Fibroblast of villous mesenchyme (primary cell): Measurements from ENCODE around the gene YIPF4. TPM values are rescaled to one million over a fixed set of nuclear protein-coding genes. Genes with fewer than 3 reads are reported as not detected.
"Not testable (repeated sequence)": the region's sequence is repeated elsewhere in the genome, so short reads cannot be mapped to it uniquely, and the experiment has no call there.

Experiments
- DNase-seq: peaks from one replicate; pipeline ENCODE4 v3.0.0-alpha.2; 2010; ENCODE audit warnings: low read depth
- H3K4me3 ChIP-seq: 2 replicates; pipeline ENCODE4 v1.5.1; 2011; ENCODE audit warnings: low read depth, mild to moderate bottlenecking, low read length
- total RNA-seq: library from RNA; depleted of rRNA; stranded (reverse); fragments of >200 nt; gene quantifications from 2 replicates; pipeline ENCODE4 v1.2.3, GENCODE V29; 2012
- TF ChIP-seq, protein P1 (sequence below): IDR thresholded peaks from 2 replicates; pipeline ENCODE4 v1.5.1; 2012; ENCODE audit warnings: low read depth, mild to moderate bottlenecking, low read length; ENCODE audit not compliant: insufficient read depth

Gene YIPF4
- total RNA-seq, 1 donor = 16.8 TPM

DNA sequence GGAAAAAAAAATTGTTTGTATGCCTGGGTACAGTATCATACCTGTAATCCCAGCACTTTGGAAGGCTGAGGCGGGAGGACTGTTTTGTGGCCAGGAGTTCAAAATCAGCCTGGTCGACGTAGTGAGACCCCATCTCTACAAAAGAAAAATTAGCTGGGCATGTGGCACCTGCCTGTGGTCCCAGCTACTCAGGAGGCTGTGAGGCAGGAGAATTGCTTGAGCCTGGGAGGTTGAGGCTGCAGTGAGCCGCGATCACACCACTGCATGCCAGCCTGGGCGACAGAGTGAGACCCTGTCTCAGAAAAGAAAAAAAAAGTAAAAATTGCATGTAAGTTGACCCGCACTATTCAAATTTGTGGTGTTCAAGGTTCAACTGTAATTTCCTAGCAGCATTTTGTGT lies 32.9 kb downstream of the YIPF4 start:
- TF ChIP-seq, protein P1, sequence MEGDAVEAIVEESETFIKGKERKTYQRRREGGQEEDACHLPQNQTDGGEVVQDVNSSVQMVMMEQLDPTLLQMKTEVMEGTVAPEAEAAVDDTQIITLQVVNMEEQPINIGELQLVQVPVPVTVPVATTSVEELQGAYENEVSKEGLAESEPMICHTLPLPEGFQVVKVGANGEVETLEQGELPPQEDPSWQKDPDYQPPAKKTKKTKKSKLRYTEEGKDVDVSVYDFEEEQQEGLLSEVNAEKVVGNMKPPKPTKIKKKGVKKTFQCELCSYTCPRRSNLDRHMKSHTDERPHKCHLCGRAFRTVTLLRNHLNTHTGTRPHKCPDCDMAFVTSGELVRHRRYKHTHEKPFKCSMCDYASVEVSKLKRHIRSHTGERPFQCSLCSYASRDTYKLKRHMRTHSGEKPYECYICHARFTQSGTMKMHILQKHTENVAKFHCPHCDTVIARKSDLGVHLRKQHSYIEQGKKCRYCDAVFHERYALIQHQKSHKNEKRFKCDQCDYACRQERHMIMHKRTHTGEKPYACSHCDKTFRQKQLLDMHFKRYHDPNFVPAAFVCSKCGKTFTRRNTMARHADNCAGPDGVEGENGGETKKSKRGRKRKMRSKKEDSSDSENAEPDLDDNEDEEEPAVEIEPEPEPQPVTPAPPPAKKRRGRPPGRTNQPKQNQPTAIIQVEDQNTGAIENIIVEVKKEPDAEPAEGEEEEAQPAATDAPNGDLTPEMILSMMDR = no peak

DNA sequence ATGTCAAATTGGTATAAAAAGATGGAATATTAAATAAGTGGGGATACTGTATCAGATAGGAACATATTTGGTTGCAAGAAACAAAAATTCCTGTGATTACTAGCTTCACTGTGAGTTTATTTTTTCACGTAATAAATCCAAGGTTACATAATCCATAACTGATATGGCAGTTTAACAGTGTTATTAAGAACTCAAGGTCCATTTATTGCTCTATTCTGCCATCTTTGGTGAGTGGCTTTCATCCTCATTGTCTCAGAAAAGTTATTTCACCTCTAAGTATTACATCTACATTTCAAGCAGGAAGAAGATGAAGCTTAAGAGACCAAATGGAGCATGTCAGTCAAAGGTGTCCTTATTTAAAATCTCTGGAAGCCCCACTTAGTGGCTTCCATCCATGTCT lies 37.2 kb downstream of the YIPF4 start:
- TF ChIP-seq, protein P1 = no peak
- DNase-seq = no peak
- no peak overlapping the region for H3K4me3 ChIP-seq

More for the DNA sequence above, 32.9 kb downstream of the YIPF4 start:
- H3K4me3 ChIP-seq = no peak overlapping the region
- DNase-seq = no peak

DNA sequence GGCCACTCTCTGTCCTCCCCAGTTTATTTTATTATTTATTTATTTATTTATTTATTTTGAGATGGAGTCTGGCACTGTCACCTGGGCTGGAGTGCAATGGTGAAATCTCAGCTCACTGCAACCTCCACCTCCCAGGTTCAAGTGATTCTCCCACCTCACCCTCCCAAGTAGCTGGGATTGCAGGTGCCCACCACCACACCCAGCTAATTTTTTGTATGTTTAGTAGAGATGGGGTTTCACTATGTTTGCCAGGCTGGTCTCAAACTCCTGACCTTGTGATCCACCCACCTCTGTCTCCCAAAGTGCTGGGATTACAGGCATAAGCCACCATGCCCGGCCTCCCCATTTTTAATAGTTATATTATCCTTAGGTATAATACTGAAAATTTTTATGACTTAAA lies 51.0 kb downstream of the YIPF4 start:
- not testable (repeated sequence) for DNase-seq, H3K4me3 ChIP-seq

DNA sequence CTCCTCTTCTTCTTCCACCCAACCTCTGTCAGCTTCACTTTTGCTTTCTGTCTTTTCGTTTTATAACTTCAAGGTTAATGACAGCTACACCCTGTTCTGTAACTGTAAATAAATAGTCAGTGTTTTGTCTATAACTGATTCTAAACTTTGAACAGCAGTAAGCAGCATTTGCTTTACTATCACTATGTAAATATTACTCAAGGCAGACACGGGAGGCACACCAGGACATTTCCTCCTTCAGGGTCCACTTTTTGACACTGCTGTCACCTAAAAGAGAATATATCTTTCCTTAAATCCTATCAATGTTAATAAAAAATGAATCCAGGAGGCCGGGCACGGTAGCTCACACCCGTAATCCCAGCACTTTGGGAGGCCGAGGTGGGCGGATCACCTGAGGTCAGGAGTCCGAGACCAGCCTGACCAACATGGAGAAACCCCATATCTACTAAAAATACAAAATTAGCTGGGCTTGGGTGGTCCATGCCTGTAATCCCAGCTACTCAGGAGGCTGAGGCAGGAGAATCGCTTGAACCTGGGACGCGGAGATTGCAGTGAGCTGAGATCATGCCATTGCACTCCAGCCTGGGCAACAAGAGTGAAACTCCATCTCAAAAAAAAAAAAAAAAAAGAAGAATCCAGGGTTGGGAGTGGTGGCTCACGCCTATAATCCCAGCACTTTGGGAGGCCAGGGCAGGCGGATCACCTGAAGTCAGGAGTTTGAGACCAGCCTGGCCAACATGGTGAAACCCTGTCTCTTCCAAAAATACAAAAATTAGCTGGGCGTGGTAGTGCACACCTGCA lies 51.7 kb downstream of the YIPF4 start:
- not testable (repeated sequence) for DNase-seq, H3K4me3 ChIP-seq

DNA sequence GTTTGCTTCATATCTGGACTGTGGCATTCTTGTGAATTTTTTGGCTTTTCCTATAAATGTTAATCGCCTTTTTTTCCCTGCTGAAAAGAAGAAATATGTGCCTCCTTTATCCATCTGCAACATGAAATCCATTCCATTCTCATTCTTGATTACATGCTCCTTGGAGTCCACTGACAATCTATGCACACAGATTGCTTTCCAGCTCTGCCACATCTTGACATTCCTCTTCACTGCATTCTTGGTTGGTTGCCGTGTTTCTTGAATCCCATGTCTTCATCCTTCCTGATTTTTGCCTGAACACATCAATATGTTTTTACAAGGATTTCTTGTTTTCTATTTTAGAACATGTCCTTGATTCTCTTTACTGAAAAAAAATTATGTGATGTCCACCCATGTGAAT lies 52.4 kb downstream of the YIPF4 start:
- TF ChIP-seq, protein P1 = no peak
- no peak overlapping the region for H3K4me3 ChIP-seq
- DNase-seq = no peak

DNA sequence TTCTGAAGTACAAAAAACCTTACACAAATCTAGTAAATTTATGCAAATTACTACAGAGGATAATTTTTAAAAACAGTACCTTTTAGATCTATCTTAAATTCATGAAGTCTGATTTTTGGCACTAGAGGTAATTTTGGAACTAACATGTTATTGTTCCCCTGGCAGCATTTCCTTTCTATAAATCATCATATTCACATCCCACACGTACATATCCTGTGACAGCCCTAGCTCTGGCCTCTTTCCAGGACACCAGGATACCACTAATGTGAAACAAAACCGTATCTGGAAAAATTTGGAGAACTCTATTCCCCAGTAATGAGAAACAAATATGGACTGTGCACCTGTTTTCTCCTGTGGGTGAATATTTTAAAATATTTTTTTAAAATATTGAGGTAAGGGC lies 65.1 kb downstream of the YIPF4 start:
- TF ChIP-seq, protein P1 = no peak
- H3K4me3 ChIP-seq = no peak overlapping the region
- DNase-seq = no peak

DNA sequence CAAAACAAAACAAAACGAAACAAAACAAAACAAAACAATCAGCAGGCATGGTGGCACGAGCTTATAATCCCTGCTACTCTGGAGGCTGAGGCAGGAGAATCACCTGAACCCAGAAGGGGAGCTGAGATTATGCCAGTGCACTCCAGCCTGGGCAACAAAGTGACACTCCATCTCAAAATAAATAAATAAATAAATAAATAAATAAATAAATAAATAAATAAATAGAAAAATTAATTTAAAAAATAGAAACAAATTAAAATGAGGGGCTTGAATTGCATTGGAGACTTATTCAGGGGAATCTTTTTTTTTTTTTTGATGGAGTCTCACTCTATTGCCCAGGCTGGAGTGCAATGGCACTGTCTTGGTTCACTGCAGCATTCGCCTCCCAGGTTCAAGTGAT lies 73.1 kb downstream of the YIPF4 start:
- not testable (repeated sequence) for H3K4me3 ChIP-seq, DNase-seq

DNA sequence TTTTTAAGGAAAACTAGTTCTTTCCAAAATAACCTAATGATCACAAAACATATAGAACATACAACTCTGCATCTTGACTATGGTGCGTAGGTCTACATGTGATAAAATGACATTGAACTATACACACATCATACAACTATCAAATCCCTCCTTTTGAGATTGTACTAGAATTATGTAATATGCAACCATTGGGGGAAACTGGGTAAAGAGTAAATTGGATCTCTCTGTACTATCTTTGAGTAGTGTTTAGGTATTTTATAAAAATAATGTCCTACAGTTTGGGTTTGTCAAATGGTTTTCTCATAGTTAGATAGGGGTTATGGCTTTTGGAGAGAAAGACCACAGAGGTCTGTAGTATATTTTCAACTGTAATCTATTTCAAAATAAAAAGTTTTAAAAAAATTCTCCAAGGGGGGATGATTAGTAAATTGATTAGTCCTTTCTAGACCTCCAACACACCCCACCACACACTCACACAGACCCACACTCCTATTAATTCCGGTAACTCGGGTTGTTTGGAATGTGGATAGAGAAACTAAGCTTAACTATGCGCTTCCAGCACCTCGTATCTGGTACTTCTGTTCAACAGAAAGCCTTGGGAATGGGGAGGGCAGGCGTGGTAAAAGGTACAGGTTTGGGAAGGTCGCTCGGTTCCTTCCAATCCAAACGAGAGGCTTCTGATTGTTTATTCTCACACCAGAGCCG lies 78.4 kb downstream of the YIPF4 start:
- TF ChIP-seq, protein P1 = no peak
- peak overlapping the region; percentile 77 for H3K4me3 ChIP-seq

More for the DNA sequence above, 78.4 kb downstream of the YIPF4 start:
- no peak for DNase-seq
